Measurements from ENCODE around the gene ELOB. TPM values are rescaled to one million over a fixed set of nuclear protein-coding genes. Genes with fewer than 3 reads are reported as not detected.

ELOB gene
- total RNA-seq, 1 donor: 195 TPM

GRCh38 chr16:2817340-2818271 is 40.5 kb upstream of the ELOB start:
- H3K27ac ChIP-seq (ENCODE audit: low read depth, low read length): no peak overlapping the region
- H3K9me3 ChIP-seq (ENCODE audit: low read depth, low read length): no peaks in the 10 kb centered on the region
- H3K4me3 ChIP-seq (ENCODE audit: insufficient read depth, low read length): no peak overlapping the region
- TF ChIP-seq, protein P1, sequence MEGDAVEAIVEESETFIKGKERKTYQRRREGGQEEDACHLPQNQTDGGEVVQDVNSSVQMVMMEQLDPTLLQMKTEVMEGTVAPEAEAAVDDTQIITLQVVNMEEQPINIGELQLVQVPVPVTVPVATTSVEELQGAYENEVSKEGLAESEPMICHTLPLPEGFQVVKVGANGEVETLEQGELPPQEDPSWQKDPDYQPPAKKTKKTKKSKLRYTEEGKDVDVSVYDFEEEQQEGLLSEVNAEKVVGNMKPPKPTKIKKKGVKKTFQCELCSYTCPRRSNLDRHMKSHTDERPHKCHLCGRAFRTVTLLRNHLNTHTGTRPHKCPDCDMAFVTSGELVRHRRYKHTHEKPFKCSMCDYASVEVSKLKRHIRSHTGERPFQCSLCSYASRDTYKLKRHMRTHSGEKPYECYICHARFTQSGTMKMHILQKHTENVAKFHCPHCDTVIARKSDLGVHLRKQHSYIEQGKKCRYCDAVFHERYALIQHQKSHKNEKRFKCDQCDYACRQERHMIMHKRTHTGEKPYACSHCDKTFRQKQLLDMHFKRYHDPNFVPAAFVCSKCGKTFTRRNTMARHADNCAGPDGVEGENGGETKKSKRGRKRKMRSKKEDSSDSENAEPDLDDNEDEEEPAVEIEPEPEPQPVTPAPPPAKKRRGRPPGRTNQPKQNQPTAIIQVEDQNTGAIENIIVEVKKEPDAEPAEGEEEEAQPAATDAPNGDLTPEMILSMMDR (IDR thresholded peaks at IDR 0.05; ENCODE audit: extremely low read depth, low read depth, low read length): no peak
- H3K36me3 ChIP-seq (ENCODE audit: insufficient read depth, low read length): no peaks in the 10 kb centered on the region
- DNase-seq (ENCODE audit: insufficient read length, low spot score, missing footprints): peak; percentile 79
- peaks cover 27% of the 10 kb centered on the region for H3K27me3 ChIP-seq (ENCODE audit: insufficient read depth, low read length)
- no peaks in the 10 kb centered on the region for H4K20me1 ChIP-seq (ENCODE audit: insufficient read depth, low read length)
- H3K4me1 ChIP-seq (ENCODE audit: insufficient read depth, low read length): no peaks in the 10 kb centered on the region
- no peaks in the 10 kb centered on the region for H3K79me2 ChIP-seq (ENCODE audit: insufficient read depth, low read length)
- H3K4me2 ChIP-seq (ENCODE audit: insufficient read depth, low read length): no peak overlapping the region
- H2AFZ ChIP-seq (ENCODE audit: low read length): no peak overlapping the region

DNA sequence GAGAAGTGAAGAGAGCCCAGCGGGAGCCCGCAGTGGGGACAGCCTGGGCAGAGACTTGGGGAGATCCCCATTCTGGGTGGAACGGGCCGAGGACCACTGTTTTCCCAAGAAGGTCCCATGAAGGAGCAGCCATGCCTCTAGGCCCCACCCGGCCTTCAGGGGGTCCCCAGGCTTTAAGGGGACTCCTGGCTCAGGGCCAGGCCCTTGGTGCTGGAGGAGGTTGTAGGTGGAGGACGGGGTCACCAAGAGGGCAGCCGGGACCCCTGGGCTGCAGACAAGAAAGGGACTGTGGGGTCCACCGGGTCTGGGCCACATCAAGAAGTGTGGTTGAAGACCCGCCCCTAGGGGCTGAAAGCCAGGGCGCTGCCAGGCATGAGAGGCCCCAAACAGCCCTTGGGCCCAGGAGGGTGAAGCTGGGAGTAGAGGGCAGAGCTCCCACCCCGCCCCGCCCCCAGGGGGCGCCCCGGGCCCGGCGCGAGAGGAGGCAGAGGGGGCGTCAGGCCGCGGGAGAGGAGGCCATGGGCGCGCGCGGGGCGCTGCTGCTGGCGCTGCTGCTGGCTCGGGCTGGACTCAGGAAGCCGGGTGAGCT is 39.8 kb upstream of the ELOB start, which contains the start of gene PRSS21:
Gene PRSS21 (plus strand): TSS at position 487 of the 589 bp plus-strand sequence. CDS start 32 bp downstream, at position 519.
- Histone ChIP-seq H3K4me3 (ENCODE audit: insufficient read depth, low read length) (no peak within 1 kb of the TSS), H3K9me3 (ENCODE audit: low read depth, low read length) (no peaks in the 10 kb centered on the region), H3K79me2 (ENCODE audit: insufficient read depth, low read length) (no peaks in the 10 kb centered on the region), H3K36me3 (ENCODE audit: insufficient read depth, low read length) (no peaks in the 10 kb centered on the region), H2AFZ (ENCODE audit: low read length) (no peak within 1 kb of the TSS), H3K4me2 (ENCODE audit: insufficient read depth, low read length) (no peak within 1 kb of the TSS), H3K4me1 (ENCODE audit: insufficient read depth, low read length) (no peaks in the 10 kb centered on the region), H3K27me3 (ENCODE audit: insufficient read depth, low read length) (peaks cover 23% of the 10 kb centered on the region), H4K20me1 (ENCODE audit: insufficient read depth, low read length) (no peaks in the 10 kb centered on the region), H3K27ac (ENCODE audit: low read depth, low read length) (no peak within 1 kb of the TSS)
- TF ChIP-seq, protein P1 (IDR thresholded peaks at IDR 0.05; ENCODE audit: extremely low read depth, low read depth, low read length): no peak
- DNase-seq (ENCODE audit: insufficient read length, low spot score, missing footprints): peak; percentile 74

- H3K4me2 ChIP-seq (ENCODE audit: insufficient read depth, low read length): no peak overlapping the region
- no peak overlapping the region for H2AFZ ChIP-seq (ENCODE audit: low read length)
- H4K20me1 ChIP-seq (ENCODE audit: insufficient read depth, low read length): no peaks in the 10 kb centered on the region
- no peaks in the 10 kb centered on the region for H3K9me3 ChIP-seq (ENCODE audit: low read depth, low read length)
- no peak overlapping the region for H3K4me3 ChIP-seq (ENCODE audit: insufficient read depth, low read length)
- H3K4me1 ChIP-seq (ENCODE audit: insufficient read depth, low read length): no peaks in the 10 kb centered on the region
- DNase-seq (ENCODE audit: insufficient read length, low spot score, missing footprints): peak; percentile 74
- H3K27ac ChIP-seq (ENCODE audit: low read depth, low read length): no peak overlapping the region
- peaks cover 29% of the 10 kb centered on the region for H3K27me3 ChIP-seq (ENCODE audit: insufficient read depth, low read length)
- H3K36me3 ChIP-seq (ENCODE audit: insufficient read depth, low read length): no peaks in the 10 kb centered on the region
- no peaks in the 10 kb centered on the region for H3K79me2 ChIP-seq (ENCODE audit: insufficient read depth, low read length)
- TF ChIP-seq, protein P1 (IDR thresholded peaks at IDR 0.05; ENCODE audit: extremely low read depth, low read depth, low read length): no peak
Measured at GRCh38 chr16:2815299-2815771, 38.3 kb upstream of the ELOB start.

Data from osteoblast (primary cell).